H1 (cell line): ENCODE data around the gene CFH. TPM values are rescaled to one million over a fixed set of nuclear protein-coding genes. Genes with fewer than 3 reads are reported as not detected.

Source experiments
- CTCF ChIA-PET: fragments of 300-600 bp; sonication (Branson Sonifier 250); formaldehyde crosslinking; loops from one replicate; lab custom pipeline; 2021; ENCODE audit not compliant: partially characterized antibody; lab: Charles Lee
- POLR2A ChIA-PET: fragments of 300-600 bp; sonication (Branson Sonifier 250); formaldehyde crosslinking; loops from one replicate; lab custom pipeline; 2021; ENCODE audit warnings: inconsistent platforms; ENCODE audit not compliant: partially characterized antibody; lab: Charles Lee
- DNase-seq, 2 experiments: peaks; one replicate each; pipeline versions ENCODE4 v3.0.0 to v3.0.0-alpha.2; 2010 to 2022; ENCODE audit warnings: low spot score in 2 of 2, low read depth in 1 of 2, mixed read lengths in 1 of 2
- FAIRE-seq: peaks from 2 replicates; lab custom pipeline; 2011; peaks lifted over from hg19 to GRCh38; lab: Jason Lieb, UNC
- H2AFZ ChIP-seq: 2 replicates; pipeline ENCODE4 v1.8.1; 2012; ENCODE audit warnings: low read length, inconsistent platforms
- H2AK5ac ChIP-seq: 2 replicates; pipeline ENCODE4 v1.6.1; 2013; ENCODE audit warnings: low read depth, low read length
- H2BK120ac ChIP-seq: replicated peaks from 2 replicates; pipeline ENCODE3; 2013; ENCODE audit warnings: low read depth, low read length, inconsistent platforms
- H2BK12ac ChIP-seq: 2 replicates; pipeline ENCODE4 v1.6.1; 2013; ENCODE audit warnings: low read depth, low read length
- H2BK15ac ChIP-seq: 2 replicates; pipeline ENCODE4 v1.6.1; 2013; ENCODE audit warnings: low read length
- H2BK20ac ChIP-seq: 2 replicates; pipeline ENCODE4 v1.6.1; 2013; ENCODE audit warnings: low read length
- H2BK5ac ChIP-seq: 2 replicates; pipeline ENCODE4 v1.6.1; 2013; ENCODE audit warnings: low read depth, low read length
- H3K14ac ChIP-seq: 2 replicates; pipeline ENCODE4 v1.6.1; 2013; ENCODE audit warnings: inconsistent platforms; ENCODE audit not compliant: insufficient read length
- H3K18ac ChIP-seq: 2 replicates; pipeline ENCODE4 v1.6.1; 2013; ENCODE audit warnings: low read length; ENCODE audit errors: extremely low read depth
- H3K23ac ChIP-seq: 2 replicates; pipeline ENCODE4 v1.6.1; 2013; ENCODE audit warnings: inconsistent platforms; ENCODE audit not compliant: insufficient read length
- H3K23me2 ChIP-seq: 2 replicates; pipeline ENCODE4 v1.6.1; 2013; ENCODE audit warnings: low read depth, low read length
- H3K27ac ChIP-seq: 2 replicates; pipeline ENCODE4 v1.6.1; 2011; ENCODE audit warnings: low read depth, low read length, inconsistent platforms
- H3K27me3 ChIP-seq, 4 experiments: replicated peaks in 1 of 4; 1 replicate in 1 of 4; 2 replicates in 3 of 4; pipeline versions ENCODE4 v1.6.1 to v1.8.1; 2011 to 2013; ENCODE audit warnings: low read length in 3 of 4, mild to moderate bottlenecking in 3 of 4, inconsistent platforms in 2 of 4, mixed read lengths in 2 of 4, moderate library complexity in 1 of 4; ENCODE audit not compliant: control insufficient read depth in 3 of 4, insufficient read depth in 3 of 4; ENCODE audit errors: extremely low read depth in 1 of 4
- H3K36me3 ChIP-seq, 4 experiments: 2 replicates each; pipeline versions ENCODE4 v1.6.1 to v1.8.1; 2011 to 2013; ENCODE audit warnings: mild to moderate bottlenecking in 4 of 4, low read length in 3 of 4, moderate library complexity in 2 of 4, control low read depth in 1 of 4, inconsistent platforms in 1 of 4; ENCODE audit not compliant: insufficient read depth in 4 of 4, control insufficient read depth in 2 of 4
- H3K4ac ChIP-seq: replicated peaks from 2 replicates; pipeline ENCODE3; 2013; ENCODE audit warnings: low read length, low read depth, mixed read lengths, inconsistent platforms; ENCODE audit not compliant: insufficient read length
- H3K4me1 ChIP-seq, 4 experiments: replicated peaks in 1 of 4; 1 replicate in 1 of 4; 2 replicates in 3 of 4; pipeline versions ENCODE4 v1.6.1 to v1.8.1; 2011 to 2013; ENCODE audit warnings: low read length in 3 of 4, inconsistent platforms in 2 of 4, mixed read lengths in 1 of 4; ENCODE audit not compliant: insufficient read depth in 4 of 4, control insufficient read depth in 3 of 4
- H3K4me2 ChIP-seq, 2 experiments: 2 replicates each; pipeline versions ENCODE4 v1.6.1 to v1.8.1; 2011 to 2013; ENCODE audit warnings: low read depth in 2 of 2, low read length in 2 of 2, control low read depth in 1 of 2, inconsistent platforms in 1 of 2, mild to moderate bottlenecking in 1 of 2; ENCODE audit not compliant: insufficient read depth in 1 of 2
- H3K4me3 ChIP-seq, 4 experiments: fragments of 200-600, 300-600 bp in 1 of 4; sonication (generic), shearing (Covaris generic), sonication (Bioruptor Twin) in 1 of 4; 2 replicates each; pipeline versions ENCODE4 v1.5.1 to v1.8.1; 2011 to 2016; ENCODE audit warnings: low read length in 4 of 4, low read depth in 3 of 4, control low read depth in 2 of 4, inconsistent platforms in 2 of 4, mild to moderate bottlenecking in 2 of 4, mixed read lengths in 1 of 4, moderate library complexity in 1 of 4; ENCODE audit not compliant: insufficient read depth in 2 of 4; ENCODE audit errors: extremely low read depth in 1 of 4
- H3K56ac ChIP-seq: replicated peaks from 2 replicates; pipeline ENCODE3; 2013; ENCODE audit warnings: low read depth, mild to moderate bottlenecking, mixed read lengths, low read length, inconsistent platforms; ENCODE audit not compliant: insufficient read length
- H3K79me1 ChIP-seq: 2 replicates; pipeline ENCODE4 v1.6.1; 2013; ENCODE audit warnings: low read depth, low read length, control low read depth
- H3K79me2 ChIP-seq, 2 experiments: 2 replicates each; pipeline versions ENCODE4 v1.6.1 to v1.8.1; 2012 to 2013; ENCODE audit warnings: low read length in 2 of 2, mild to moderate bottlenecking in 2 of 2, inconsistent platforms in 1 of 2; ENCODE audit not compliant: insufficient read depth in 2 of 2, control insufficient read depth in 1 of 2
- H3K9ac ChIP-seq, 4 experiments: replicated peaks in 1 of 4; 1 replicate in 1 of 4; 2 replicates in 3 of 4; pipeline versions ENCODE4 v1.6.1 to v1.8.1; 2011 to 2013; ENCODE audit warnings: low read depth in 3 of 4, low read length in 3 of 4, control low read depth in 2 of 4, mild to moderate bottlenecking in 2 of 4, moderate library complexity in 2 of 4, inconsistent platforms in 1 of 4; ENCODE audit errors: extremely low read depth in 1 of 4
- H3K9me3 ChIP-seq, 2 experiments: 2 replicates each; pipeline versions ENCODE4 v1.6.1 to v1.8.1; 2012 to 2013; ENCODE audit warnings: mild to moderate bottlenecking in 2 of 2, moderate library complexity in 2 of 2, control low read depth in 1 of 2, inconsistent platforms in 1 of 2, low read depth in 1 of 2, low read length in 1 of 2, mixed read lengths in 1 of 2; ENCODE audit not compliant: insufficient read depth in 2 of 2
- H4K20me1 ChIP-seq, 2 experiments: replicated peaks in 1 of 2; 2 replicates each; pipeline versions ENCODE3 to v1.8.1; 2011 to 2013; ENCODE audit warnings: inconsistent platforms in 2 of 2, low read length in 2 of 2, mild to moderate bottlenecking in 1 of 2; ENCODE audit not compliant: insufficient read depth in 2 of 2, control insufficient read depth in 1 of 2
- H4K5ac ChIP-seq: 2 replicates; pipeline ENCODE4 v1.6.1; 2013; ENCODE audit warnings: low read length, low read depth, mixed read lengths, inconsistent platforms; ENCODE audit not compliant: insufficient read length
- H4K8ac ChIP-seq: 2 replicates; pipeline ENCODE4 v1.8.0; 2013; ENCODE audit warnings: mild to moderate bottlenecking, moderate library complexity, low read length, inconsistent platforms; ENCODE audit not compliant: insufficient read depth; ENCODE audit errors: extremely low read depth
- H4K91ac ChIP-seq: replicated peaks from 2 replicates; pipeline ENCODE3; 2013; ENCODE audit warnings: low read length, mixed read lengths, inconsistent platforms; ENCODE audit not compliant: insufficient read length
- BRCA1 ChIP-seq: IDR thresholded peaks from 2 replicates; pipeline ENCODE4 v1.6.1; 2012; ENCODE audit warnings: low read depth, low read length, improper control_type of control experiment
- CBX5 ChIP-seq: fragments of 300-800, 300-1000 bp; sonication (generic); IDR thresholded peaks from 2 replicates; pipeline ENCODE4 v1.7.1; 2016; ENCODE audit warnings: antibody characterized with exemption, low read length, low read depth
- CBX8 ChIP-seq: fragments of 300-800, 300-1000 bp; sonication (generic); IDR thresholded peaks from 2 replicates; pipeline ENCODE4 v1.7.1; 2016; ENCODE audit warnings: low read depth, low read length, borderline replicate concordance
- EZH2 ChIP-seq: fragments of 200-600 bp; sonication (generic); IDR thresholded peaks from 2 replicates; pipeline ENCODE4 v1.7.1; 2012; ENCODE audit warnings: low read depth, mild to moderate bottlenecking, moderate library complexity, low read length, inconsistent platforms; ENCODE audit not compliant: severe bottlenecking
- MAFK ChIP-seq: IDR thresholded peaks from 2 replicates; pipeline ENCODE4 v1.6.1; 2012; ENCODE audit warnings: low read depth, mild to moderate bottlenecking, improper control_type of control experiment, low read length
- RBBP5 ChIP-seq: IDR thresholded peaks from 2 replicates; pipeline ENCODE4 v1.7.1; 2012; ENCODE audit warnings: low read depth, mild to moderate bottlenecking, inconsistent platforms, low read length, moderate library complexity, borderline replicate concordance
- RNF2 ChIP-seq: fragments of 200-900, 300-1000 bp; sonication (generic); IDR thresholded peaks from 2 replicates; pipeline ENCODE4 v1.7.1; 2016; ENCODE audit warnings: borderline replicate concordance, low read depth, mild to moderate bottlenecking, antibody characterized with exemption, low read length; ENCODE audit not compliant: poor library complexity, severe bottlenecking; ENCODE audit errors: missing control alignments
- SP2 ChIP-seq: IDR thresholded peaks from 2 replicates; pipeline ENCODE4 v1.6.1; 2012; ENCODE audit warnings: mild to moderate bottlenecking, low read length, inconsistent platforms
- SUZ12 ChIP-seq: fragments of 200-600 bp; sonication (generic); IDR thresholded peaks from 2 replicates; pipeline ENCODE4 v1.6.1; 2012; ENCODE audit warnings: mild to moderate bottlenecking, inconsistent platforms, low read length, moderate library complexity, mixed read lengths
- polyA plus RNA-seq, 7 experiments: library from polyadenylated mRNA; depleted of rRNA in 3 of 7; stranded (reverse) in 5 of 7; unstranded in 2 of 7; fragments of >200 nt in 5 of 7; fragments of 200-250 nt in 2 of 7; gene quantifications; 1 replicate in 5 of 7; 2 replicates in 1 of 7; 4 replicates in 1 of 7; pipeline versions ENCODE4 v1.2.1 to v1.2.3, GENCODE V29; 2011 to 2013; ENCODE audit warnings: missing spikeins in 2 of 7, mixed read lengths in 2 of 7
- total RNA-seq: library from RNA; stranded (reverse); fragmentation: NEBNext Ultra II Directional; extraction: Animal tissue kit (Norgen Biotek cat#: 25700); gene quantifications from 2 replicates; pipeline ENCODE4 v1.2.1, GENCODE V29; 2021

CFH gene
- total and polyA plus RNA-seq, 2 of the 8 experiments (the other 6 are each of a cell fraction or from before 2014, with no cell fraction given) = not detected

DNA sequence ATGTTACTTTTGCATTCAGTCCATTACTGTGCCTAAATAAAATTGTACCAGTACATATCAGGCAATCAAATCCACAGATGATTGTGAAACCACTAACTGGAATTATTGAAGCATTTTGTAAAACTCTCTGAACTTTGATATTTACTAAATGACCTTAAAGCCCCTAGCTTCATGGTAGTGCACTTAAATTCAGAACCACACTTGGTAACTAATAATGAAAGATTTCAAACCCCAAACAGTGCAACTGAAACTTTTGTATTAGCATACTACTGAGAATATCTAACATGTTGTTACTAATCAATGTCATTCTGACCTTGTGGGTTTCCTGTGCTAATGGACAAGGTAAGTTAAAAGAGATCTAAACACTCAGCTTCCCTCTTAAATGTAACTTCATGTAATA, 122.8 kb downstream of the CFH start, which contains the start of gene CFHR3:
Gene CFHR3, plus strand, starts transcription at position 238 of the 400 bp plus-strand sequence. Its CDS starts 47 bp downstream, at position 285.
- Histone ChIP-seq H2BK12ac (no peak within 1 kb of the TSS), H4K91ac (no peak within 1 kb of the TSS), H3K79me2 (no peaks in the 10 kb centered on the region), H2BK20ac (no peak within 1 kb of the TSS), H3K27me3 (no peaks in the 10 kb centered on the region), H3K56ac (no peak within 1 kb of the TSS), H3K4me1 (no peaks in the 10 kb centered on the region), H3K79me1 (no peaks in the 10 kb centered on the region), H3K4ac (no peak within 1 kb of the TSS), H2AFZ (no peak within 1 kb of the TSS), H3K23ac (no peak within 1 kb of the TSS), H3K9ac (no peak within 1 kb of the TSS), H2BK5ac (no peak within 1 kb of the TSS), H4K20me1 (no peaks in the 10 kb centered on the region), H2BK15ac (no peak within 1 kb of the TSS), H3K4me3 (no peak within 1 kb of the TSS), H4K5ac (no peak within 1 kb of the TSS), H2BK120ac (no peak within 1 kb of the TSS), H3K18ac (no peak within 1 kb of the TSS), H3K9me3 (no peaks in the 10 kb centered on the region), H3K23me2 (no peaks in the 10 kb centered on the region), H3K4me2 (no peak within 1 kb of the TSS), H3K36me3 (no peaks in the 10 kb centered on the region), H4K8ac (no peak within 1 kb of the TSS), H3K27ac (no peak within 1 kb of the TSS), H2AK5ac (no peak within 1 kb of the TSS), H3K14ac (no peak within 1 kb of the TSS)
- DNase-seq (no peak), FAIRE-seq (no peak)
- POLR2A ChIA-PET = no interaction called here
- TF ChIP-seq BRCA1 (no peak), RBBP5 (no peak), CBX5 (no peak), EZH2 (no peak), SUZ12 (no peak), RNF2 (no peak), MAFK (no peak), SP2 (no peak), CBX8 (no peak)
- CTCF ChIA-PET = no interaction called here
